HCT116 (cell line): ENCODE data around the gene RNF121. TPM values are rescaled to one million over a fixed set of nuclear protein-coding genes. Genes with fewer than 3 reads are reported as not detected.

Experiments
- ATAC-seq: fragments of 200-7000 bp; cut with Tn5 transposase; 2 replicates; pipeline ENCODE4 v1.9.1; 2020; ENCODE audit warnings: mild to moderate bottlenecking, moderate library complexity
- BruUV-seq: library from RNA; stranded (reverse); fragments of 400-500 nt; replicated peaks from 2 replicates; lab custom pipeline; 2021; lab: Mats Ljungman, UMichigan
- CTCF ChIA-PET: fragments of 300-600 bp; sonication (Branson Sonifier 250); formaldehyde crosslinking; loops from one replicate; lab custom pipeline; 2021; ENCODE audit warnings: antibody characterized with exemption; lab: Charles Lee
- POLR2A ChIA-PET: fragments of 300-600, 350-600 bp; sonication (Branson Sonifier 250); formaldehyde crosslinking; loops from one replicate; lab custom pipeline; 2021; ENCODE audit warnings: antibody characterized with exemption; lab: Charles Lee
- RAD21 ChIA-PET, 2 experiments: fragments of 300-600 bp; sonication (Branson Sonifier 250); formaldehyde crosslinking; loops; one replicate each; lab custom pipeline; 2023; ENCODE audit warnings: low total read pairs in 2 of 2; ENCODE audit not compliant: uncharacterized antibody in 2 of 2, unreplicated experiment in 2 of 2, low non-redundant PET in 1 of 2; lab: Charles Lee
- DNase-seq: peaks from one replicate; pipeline ENCODE4 v3.0.0-alpha.2; 2010; ENCODE audit warnings: low read depth, low spot score
- H2AFZ ChIP-seq: fragments of 200-600 bp; shearing (Covaris generic), sonication (generic); 2 replicates; pipeline ENCODE4 v1.6.1; 2017; ENCODE audit warnings: low read depth, mixed run types, mixed read lengths, antibody characterized with exemption, low read length; ENCODE audit not compliant: poor library complexity, severe bottlenecking
- H3K27ac ChIP-seq: 2 replicates; pipeline ENCODE4 v1.5.1; 2012; ENCODE audit warnings: low read depth, low read length
- H3K27me3 ChIP-seq: fragments of 200-600 bp; sonication (generic); 2 replicates; pipeline ENCODE4 v1.6.1; 2016; ENCODE audit warnings: mixed run types, low read length, mixed read lengths; ENCODE audit not compliant: insufficient read depth
- H3K36me3 ChIP-seq, 2 experiments: fragments of 200-500 bp in 1 of 2; fragments of 200-600 bp in 1 of 2; sonication (Bioruptor generic) in 1 of 2; sonication (generic) in 1 of 2; 2 replicates each; pipeline versions ENCODE4 v1.5.1 to v1.6.1; 2014 to 2016; ENCODE audit warnings: low read length in 2 of 2, inconsistent platforms in 1 of 2, mixed read lengths in 1 of 2, mixed run types in 1 of 2; ENCODE audit not compliant: insufficient read depth in 2 of 2, control insufficient read depth in 1 of 2
- H3K4me1 ChIP-seq, 2 experiments: fragments of 200-600 bp in 1 of 2; sonication (generic) in 1 of 2; 2 replicates each; pipeline versions ENCODE4 v1.5.1 to v1.6.1; 2012 to 2017; ENCODE audit warnings: low read length in 2 of 2, inconsistent platforms in 1 of 2, mild to moderate bottlenecking in 1 of 2, mixed read lengths in 1 of 2, mixed run types in 1 of 2, moderate library complexity in 1 of 2; ENCODE audit not compliant: insufficient read depth in 2 of 2, control insufficient read depth in 1 of 2
- H3K4me2 ChIP-seq: fragments of 200-600 bp; sonication (generic); 2 replicates; pipeline ENCODE4 v1.6.1; 2017; ENCODE audit warnings: mixed run types, low read length, mixed read lengths
- H3K4me3 ChIP-seq, 2 experiments: fragments of 200-600 bp in 1 of 2; sonication (generic) in 1 of 2; replicated peaks in 1 of 2; 2 replicates each; pipeline ENCODE4 v1.5.1; 2011 to 2016; ENCODE audit warnings: low read length in 2 of 2, control low read depth in 1 of 2, low read depth in 1 of 2, mild to moderate bottlenecking in 1 of 2, mixed read lengths in 1 of 2, mixed run types in 1 of 2
- H3K79me2 ChIP-seq: fragments of 200-600 bp; sonication (generic); 2 replicates; pipeline ENCODE4 v1.6.1; 2017; ENCODE audit warnings: mild to moderate bottlenecking, mixed run types, low read length, moderate library complexity, mixed read lengths; ENCODE audit not compliant: insufficient read depth
- H3K9ac ChIP-seq: fragments of 200-600 bp; sonication (generic); 2 replicates; pipeline ENCODE4 v1.6.1; 2016; ENCODE audit warnings: low read length, mixed read lengths
- H3K9me2 ChIP-seq: fragments of 200-600 bp; sonication (generic), shearing (Covaris generic); 2 replicates; pipeline ENCODE4 v1.6.1; 2017; ENCODE audit warnings: mixed run types, mild to moderate bottlenecking, moderate library complexity; ENCODE audit not compliant: insufficient read depth
- H3K9me3 ChIP-seq, 2 experiments: fragments of 200-500 bp in 1 of 2; fragments of 200-600 bp in 1 of 2; sonication (Bioruptor generic) in 1 of 2; sonication (generic) in 1 of 2; 2 replicates each; pipeline ENCODE4 v1.6.1; 2014 to 2017; ENCODE audit warnings: low read length in 2 of 2, mixed read lengths in 2 of 2, inconsistent platforms in 1 of 2, low read depth in 1 of 2, mild to moderate bottlenecking in 1 of 2, mixed run types in 1 of 2, moderate library complexity in 1 of 2; ENCODE audit not compliant: control insufficient read depth in 1 of 2, insufficient read depth in 1 of 2
- H4K20me1 ChIP-seq: fragments of 200-600 bp; sonication (generic), shearing (Covaris generic); 2 replicates; pipeline ENCODE4 v1.6.1; 2017; ENCODE audit warnings: mixed run types, mild to moderate bottlenecking, moderate library complexity; ENCODE audit not compliant: insufficient read depth
- RAD21 ChIP-seq: IDR thresholded peaks from 2 replicates; pipeline ENCODE4 v1.6.1; 2012; ENCODE audit warnings: low read depth, mild to moderate bottlenecking
- ZNF274 ChIP-seq: fragments of 200-500 bp; sonication (Bioruptor generic); IDR thresholded peaks from 2 replicates; pipeline ENCODE4 v1.6.1; 2014; ENCODE audit warnings: mild to moderate bottlenecking, low read depth, low read length, inconsistent platforms
- intact Hi-C: fragments of 100-400 bp; cut with micrococcal nuclease; formaldehyde crosslinking; loops from 2 replicates; pipeline ENCODE4 v1.10.0; 2022
- total RNA-seq: library from RNA; stranded (reverse); gene quantifications from one replicate; pipeline ENCODE4 v1.2.1, GENCODE V29; 2021; ENCODE audit not compliant: unreplicated experiment
- TF ChIP-seq, protein P1 (sequence below): IDR thresholded peaks from 2 replicates; pipeline ENCODE4 v1.6.1; 2012; ENCODE audit warnings: low read depth
- TF ChIP-seq, protein P2 (sequence below), 3 experiments: fragments of 200-600 bp in 1 of 3; sonication (generic) in 1 of 3; IDR thresholded peaks in 2 of 3; conservative IDR thresholded peaks in 1 of 3; 2 replicates each; pipeline ENCODE4 v1.5.1; 2012 to 2017; ENCODE audit warnings: low read depth in 2 of 3, low read length in 2 of 3, antibody characterized with exemption in 1 of 3, borderline replicate concordance in 1 of 3, control low read depth in 1 of 3, mild to moderate bottlenecking in 1 of 3, mixed read lengths in 1 of 3, mixed run types in 1 of 3, moderate library complexity in 1 of 3; ENCODE audit not compliant: insufficient read depth in 1 of 3

The RNF121 gene
- total RNA-seq, 1 experiment from 2014 or later: 24.5 TPM

DNA sequence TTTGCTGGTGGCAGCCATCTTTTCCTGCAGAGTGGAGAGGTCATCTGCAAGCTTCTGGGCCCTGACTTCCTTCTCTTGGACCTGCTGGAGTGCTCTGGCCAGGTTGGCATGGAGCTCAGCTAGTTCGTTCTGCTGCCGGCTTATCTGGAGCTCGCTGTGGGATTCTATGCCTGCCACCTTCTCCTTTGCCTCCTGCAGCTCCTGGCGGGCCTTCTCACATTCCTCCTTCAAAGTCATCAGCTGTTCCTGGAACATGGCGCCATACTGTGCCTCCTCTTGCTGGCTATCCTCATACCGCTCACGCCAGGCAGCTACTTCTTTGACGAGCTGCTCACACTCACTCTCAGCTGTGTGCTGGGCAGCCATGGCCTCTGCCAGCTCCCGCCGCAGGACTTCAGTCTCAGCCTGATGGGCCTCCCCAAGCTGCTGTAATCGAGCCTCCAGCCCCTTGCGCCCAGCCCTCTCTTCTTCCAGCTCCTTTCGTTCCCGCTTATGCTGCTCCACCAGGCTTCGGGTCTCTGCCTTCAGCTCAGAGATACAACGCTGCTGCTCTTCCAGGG lies 86.0 kb downstream of the RNF121 start:
- H3K27me3 ChIP-seq: no peaks in the 10 kb centered on the region
- no peak for ATAC-seq
- BruUV-seq: TSS peak; percentile 49
- TF ChIP-seq ZNF274: no peak
- TF ChIP-seq, protein P1, sequence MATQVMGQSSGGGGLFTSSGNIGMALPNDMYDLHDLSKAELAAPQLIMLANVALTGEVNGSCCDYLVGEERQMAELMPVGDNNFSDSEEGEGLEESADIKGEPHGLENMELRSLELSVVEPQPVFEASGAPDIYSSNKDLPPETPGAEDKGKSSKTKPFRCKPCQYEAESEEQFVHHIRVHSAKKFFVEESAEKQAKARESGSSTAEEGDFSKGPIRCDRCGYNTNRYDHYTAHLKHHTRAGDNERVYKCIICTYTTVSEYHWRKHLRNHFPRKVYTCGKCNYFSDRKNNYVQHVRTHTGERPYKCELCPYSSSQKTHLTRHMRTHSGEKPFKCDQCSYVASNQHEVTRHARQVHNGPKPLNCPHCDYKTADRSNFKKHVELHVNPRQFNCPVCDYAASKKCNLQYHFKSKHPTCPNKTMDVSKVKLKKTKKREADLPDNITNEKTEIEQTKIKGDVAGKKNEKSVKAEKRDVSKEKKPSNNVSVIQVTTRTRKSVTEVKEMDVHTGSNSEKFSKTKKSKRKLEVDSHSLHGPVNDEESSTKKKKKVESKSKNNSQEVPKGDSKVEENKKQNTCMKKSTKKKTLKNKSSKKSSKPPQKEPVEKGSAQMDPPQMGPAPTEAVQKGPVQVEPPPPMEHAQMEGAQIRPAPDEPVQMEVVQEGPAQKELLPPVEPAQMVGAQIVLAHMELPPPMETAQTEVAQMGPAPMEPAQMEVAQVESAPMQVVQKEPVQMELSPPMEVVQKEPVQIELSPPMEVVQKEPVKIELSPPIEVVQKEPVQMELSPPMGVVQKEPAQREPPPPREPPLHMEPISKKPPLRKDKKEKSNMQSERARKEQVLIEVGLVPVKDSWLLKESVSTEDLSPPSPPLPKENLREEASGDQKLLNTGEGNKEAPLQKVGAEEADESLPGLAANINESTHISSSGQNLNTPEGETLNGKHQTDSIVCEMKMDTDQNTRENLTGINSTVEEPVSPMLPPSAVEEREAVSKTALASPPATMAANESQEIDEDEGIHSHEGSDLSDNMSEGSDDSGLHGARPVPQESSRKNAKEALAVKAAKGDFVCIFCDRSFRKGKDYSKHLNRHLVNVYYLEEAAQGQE: no peak
- H3K79me2 ChIP-seq: no peaks in the 10 kb centered on the region
- ChIA-PET CTCF (interaction anchor here (1.3 kb wide), 1 partner anchor 10 kb away, joined by 7 read pairs; no protein-coding TSS in a partner anchor), RAD21 (no interaction called here), POLR2A (no interaction called here)
- no peaks in the 10 kb centered on the region for H3K4me1 ChIP-seq
- no peak for DNase-seq
- no peaks in the 10 kb centered on the region for H3K9me3 ChIP-seq
- no peak overlapping the region for H2AFZ ChIP-seq
- H3K9ac ChIP-seq: no peak overlapping the region
- intact Hi-C loops: no loop called here
- no peaks in the 10 kb centered on the region for H3K9me2 ChIP-seq
- no peaks in the 10 kb centered on the region for H4K20me1 ChIP-seq
- H3K4me3 ChIP-seq: no peak overlapping the region
- H3K36me3 ChIP-seq: peaks cover 59 to 72% of the 10 kb centered on the region in 2 experiments
- H3K4me2 ChIP-seq: no peak overlapping the region
- no peak overlapping the region for H3K27ac ChIP-seq

DNA sequence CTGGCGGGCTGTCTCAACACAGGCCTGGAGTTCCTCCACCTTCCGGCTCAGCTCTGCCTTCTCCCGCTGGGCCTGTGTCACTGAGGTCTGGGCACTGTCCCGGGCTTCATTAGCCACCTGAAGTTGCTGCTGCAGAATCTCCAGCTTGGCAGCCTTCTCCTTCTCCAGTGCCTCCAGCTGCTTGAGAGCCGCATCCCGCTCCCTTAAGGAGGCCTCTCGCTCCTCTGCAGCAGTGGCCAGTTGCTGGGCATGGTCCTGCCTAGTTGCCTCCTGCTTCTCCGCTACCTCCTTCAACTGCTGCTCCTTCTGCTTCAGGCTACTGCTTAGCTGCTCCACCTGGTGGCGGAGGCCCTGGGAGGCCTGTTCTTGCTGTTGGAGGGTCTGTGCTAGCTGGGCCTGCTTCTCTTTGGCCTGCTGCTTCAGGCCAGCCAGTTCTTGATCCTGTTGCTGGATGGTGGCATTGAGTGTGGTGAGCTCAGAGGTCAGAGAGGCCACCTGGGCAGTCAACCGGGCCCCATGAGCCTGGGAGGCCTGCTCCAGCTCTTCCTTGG lies 86.7 kb downstream of the RNF121 start:
- Histone ChIP-seq H3K4me1 (no peaks in the 10 kb centered on the region), H3K79me2 (no peaks in the 10 kb centered on the region), H2AFZ (no peak overlapping the region), H3K36me3 (peaks cover 62 to 68% of the 10 kb centered on the region in 2 experiments), H3K9ac (no peak overlapping the region), H3K27me3 (no peaks in the 10 kb centered on the region), H3K9me3 (no peaks in the 10 kb centered on the region), H3K4me2 (no peak overlapping the region), H3K27ac (no peak overlapping the region), H4K20me1 (no peaks in the 10 kb centered on the region), H3K4me3 (no peak overlapping the region), H3K9me2 (no peaks in the 10 kb centered on the region)
- DNase-seq (no peak), ATAC-seq (peak; percentile 66)
- ChIA-PET CTCF (interaction anchor here (1.3 kb wide), 1 partner anchor 9 kb away, joined by 7 read pairs; no protein-coding TSS in a partner anchor), RAD21 (no interaction called here), POLR2A (no interaction called here)
- TF ChIP-seq, protein P2, sequence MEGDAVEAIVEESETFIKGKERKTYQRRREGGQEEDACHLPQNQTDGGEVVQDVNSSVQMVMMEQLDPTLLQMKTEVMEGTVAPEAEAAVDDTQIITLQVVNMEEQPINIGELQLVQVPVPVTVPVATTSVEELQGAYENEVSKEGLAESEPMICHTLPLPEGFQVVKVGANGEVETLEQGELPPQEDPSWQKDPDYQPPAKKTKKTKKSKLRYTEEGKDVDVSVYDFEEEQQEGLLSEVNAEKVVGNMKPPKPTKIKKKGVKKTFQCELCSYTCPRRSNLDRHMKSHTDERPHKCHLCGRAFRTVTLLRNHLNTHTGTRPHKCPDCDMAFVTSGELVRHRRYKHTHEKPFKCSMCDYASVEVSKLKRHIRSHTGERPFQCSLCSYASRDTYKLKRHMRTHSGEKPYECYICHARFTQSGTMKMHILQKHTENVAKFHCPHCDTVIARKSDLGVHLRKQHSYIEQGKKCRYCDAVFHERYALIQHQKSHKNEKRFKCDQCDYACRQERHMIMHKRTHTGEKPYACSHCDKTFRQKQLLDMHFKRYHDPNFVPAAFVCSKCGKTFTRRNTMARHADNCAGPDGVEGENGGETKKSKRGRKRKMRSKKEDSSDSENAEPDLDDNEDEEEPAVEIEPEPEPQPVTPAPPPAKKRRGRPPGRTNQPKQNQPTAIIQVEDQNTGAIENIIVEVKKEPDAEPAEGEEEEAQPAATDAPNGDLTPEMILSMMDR (IDR thresholded peaks at IDR 0.05 in 2 of 3, conservative IDR thresholded peaks at IDR 0.05 in 1 of 3; ENCODE audit: borderline replicate concordance in 1 of 3, insufficient read depth in 1 of 3, low read depth in 2 of 3, low read length in 2 of 3): peak; percentile 33 to 44 (median 35); a peak in 5 of 6 replicates
- TF ChIP-seq RAD21: peak; percentile 35; the same call in 1 of the 2 replicates
- TF ChIP-seq ZNF274: no peak
- intact Hi-C loops: no loop called here
- BruUV-seq: no TSS peak
